ENCODE results near the gene NR2F1-AS1. TPM values are rescaled to one million over a fixed set of nuclear protein-coding genes. Genes with fewer than 3 reads are reported as not detected.
"Not testable (repeated sequence)": the region's sequence is repeated elsewhere in the genome, so short reads cannot be mapped to it uniquely, and the experiment has no call there.

The NR2F1-AS1 gene
- total RNA-seq, 1 donor from 2014 or later, result not detected

GRCh38 chr5:93404246-93404645, 176.8 kb downstream of the NR2F1-AS1 start:
- DNase-seq (ENCODE audit: low spot score), result no peak
- no peaks in the 10 kb centered on the region for H3K36me3 Mint-ChIP-seq (ENCODE audit: low read depth)
- no peak overlapping the region for H3K4me3 Mint-ChIP-seq
- intact Hi-C loops (cut with micrococcal nuclease), result no loop called here
- no peaks in the 10 kb centered on the region for H3K9me3 Mint-ChIP-seq
- no peak overlapping the region for H3K27ac Mint-ChIP-seq
- no peaks in the 10 kb centered on the region for H3K27me3 Mint-ChIP-seq (ENCODE audit: insufficient read depth)
- H3K4me1 Mint-ChIP-seq (ENCODE audit: low read depth), result no peaks in the 10 kb centered on the region

GRCh38 chr5:93403141-93403928, 177.7 kb downstream of the NR2F1-AS1 start:
- intact Hi-C loops (cut with micrococcal nuclease), result no loop called here
- H3K4me3 Mint-ChIP-seq, result no peak overlapping the region
- H3K4me1 Mint-ChIP-seq (ENCODE audit: low read depth), result no peaks in the 10 kb centered on the region
- DNase-seq (ENCODE audit: low spot score), result no peak
- no peaks in the 10 kb centered on the region for H3K36me3 Mint-ChIP-seq (ENCODE audit: low read depth)
- no peaks in the 10 kb centered on the region for H3K9me3 Mint-ChIP-seq
- H3K27me3 Mint-ChIP-seq (ENCODE audit: insufficient read depth), result no peaks in the 10 kb centered on the region
- H3K27ac Mint-ChIP-seq, result no peak overlapping the region

- no peak overlapping the region for H3K4me3 Mint-ChIP-seq
- no peak for DNase-seq (ENCODE audit: low spot score)
- H3K36me3 Mint-ChIP-seq (ENCODE audit: low read depth), result no peaks in the 10 kb centered on the region
- H3K9me3 Mint-ChIP-seq, result peaks cover 5% of the 10 kb centered on the region
- no peak overlapping the region for H3K27ac Mint-ChIP-seq
- no peaks in the 10 kb centered on the region for H3K4me1 Mint-ChIP-seq (ENCODE audit: low read depth)
- H3K27me3 Mint-ChIP-seq (ENCODE audit: insufficient read depth), result no peaks in the 10 kb centered on the region
- intact Hi-C loops (cut with micrococcal nuclease), result no loop called here
Measured at GRCh38 chr5:93402451-93402850, 178.6 kb downstream of the NR2F1-AS1 start.

- Mint-ChIP-seq H3K4me3 (no peak overlapping the region), H3K9me3 (peaks cover 8% of the 10 kb centered on the region), H3K4me1 (ENCODE audit: low read depth) (no peaks in the 10 kb centered on the region), H3K27ac (no peak overlapping the region), H3K27me3 (ENCODE audit: insufficient read depth) (no peaks in the 10 kb centered on the region), H3K36me3 (ENCODE audit: low read depth) (no peaks in the 10 kb centered on the region)
- DNase-seq (ENCODE audit: low spot score), result no peak
- intact Hi-C loops (cut with micrococcal nuclease), result no loop called here
Measured at GRCh38 chr5:93401634-93402213, 179.3 kb downstream of the NR2F1-AS1 start.

GRCh38 chr5:93399675-93400074, 181.3 kb downstream of the NR2F1-AS1 start:
- no peaks in the 10 kb centered on the region for H3K36me3 Mint-ChIP-seq (ENCODE audit: low read depth)
- no peaks in the 10 kb centered on the region for H3K4me1 Mint-ChIP-seq (ENCODE audit: low read depth)
- H3K27me3 Mint-ChIP-seq (ENCODE audit: insufficient read depth), result no peaks in the 10 kb centered on the region
- no peak overlapping the region for H3K4me3 Mint-ChIP-seq
- peaks cover 13% of the 10 kb centered on the region for H3K9me3 Mint-ChIP-seq
- intact Hi-C loops (cut with micrococcal nuclease), result no loop called here
- H3K27ac Mint-ChIP-seq, result no peak overlapping the region
- no peak for DNase-seq (ENCODE audit: low spot score)

- Mint-ChIP-seq H3K4me3 (no peak overlapping the region), H3K4me1 (ENCODE audit: low read depth) (no peaks in the 10 kb centered on the region), H3K9me3 (peaks cover 13% of the 10 kb centered on the region), H3K27me3 (ENCODE audit: insufficient read depth) (no peaks in the 10 kb centered on the region), H3K36me3 (ENCODE audit: low read depth) (no peaks in the 10 kb centered on the region), H3K27ac (no peak overlapping the region)
- DNase-seq (ENCODE audit: low spot score), result no peak
- intact Hi-C loops (cut with micrococcal nuclease), result no loop called here
Measured at GRCh38 chr5:93395971-93396379, 185.0 kb downstream of the NR2F1-AS1 start.

- DNase-seq (ENCODE audit: low spot score), result no peak
- H3K4me1 Mint-ChIP-seq (ENCODE audit: low read depth), result no peaks in the 10 kb centered on the region
- peaks cover 13% of the 10 kb centered on the region for H3K9me3 Mint-ChIP-seq
- H3K27me3 Mint-ChIP-seq (ENCODE audit: insufficient read depth), result no peaks in the 10 kb centered on the region
- intact Hi-C loops (cut with micrococcal nuclease), result no loop called here
- H3K4me3 Mint-ChIP-seq, result no peak overlapping the region
- H3K36me3 Mint-ChIP-seq (ENCODE audit: low read depth), result no peaks in the 10 kb centered on the region
- H3K27ac Mint-ChIP-seq, result no peak overlapping the region
Measured at GRCh38 chr5:93395010-93395409, 186.0 kb downstream of the NR2F1-AS1 start.

- DNase-seq (ENCODE audit: low spot score), result no peak
- Mint-ChIP-seq H3K4me1 (ENCODE audit: low read depth) (no peaks in the 10 kb centered on the region), H3K4me3 (no peak overlapping the region), H3K36me3 (ENCODE audit: low read depth) (no peaks in the 10 kb centered on the region), H3K9me3 (peaks cover 13% of the 10 kb centered on the region), H3K27ac (no peak overlapping the region), H3K27me3 (ENCODE audit: insufficient read depth) (no peaks in the 10 kb centered on the region)
- intact Hi-C loops (cut with micrococcal nuclease), result no loop called here
Measured at GRCh38 chr5:93394301-93394700, 186.7 kb downstream of the NR2F1-AS1 start.

- DNase-seq (ENCODE audit: low spot score); H3K9me3 Mint-ChIP-seq; H3K4me1 Mint-ChIP-seq (ENCODE audit: low read depth); H3K36me3 Mint-ChIP-seq (ENCODE audit: low read depth); H3K4me3 Mint-ChIP-seq; H3K27me3 Mint-ChIP-seq (ENCODE audit: insufficient read depth); intact Hi-C loops (cut with micrococcal nuclease); H3K27ac Mint-ChIP-seq: not testable (repeated sequence)
Measured at GRCh38 chr5:93391169-93391568, 189.8 kb downstream of the NR2F1-AS1 start.

GRCh38 chr5:93385655-93386054, 195.4 kb downstream of the NR2F1-AS1 start:
- no peaks in the 10 kb centered on the region for H3K27me3 Mint-ChIP-seq (ENCODE audit: insufficient read depth)
- H3K36me3 Mint-ChIP-seq (ENCODE audit: low read depth), result no peaks in the 10 kb centered on the region
- no peaks in the 10 kb centered on the region for H3K4me1 Mint-ChIP-seq (ENCODE audit: low read depth)
- no peaks in the 10 kb centered on the region for H3K9me3 Mint-ChIP-seq
- H3K4me3 Mint-ChIP-seq, result no peak overlapping the region
- no peak for DNase-seq (ENCODE audit: low spot score)
- intact Hi-C loops (cut with micrococcal nuclease), result no loop called here
- H3K27ac Mint-ChIP-seq, result no peak overlapping the region

- intact Hi-C loops (cut with micrococcal nuclease), result no loop called here
- no peak for DNase-seq (ENCODE audit: low spot score)
- H3K27ac Mint-ChIP-seq, result no peak overlapping the region
- H3K4me3 Mint-ChIP-seq, result no peak overlapping the region
- H3K36me3 Mint-ChIP-seq (ENCODE audit: low read depth), result no peaks in the 10 kb centered on the region
- no peaks in the 10 kb centered on the region for H3K27me3 Mint-ChIP-seq (ENCODE audit: insufficient read depth)
- no peaks in the 10 kb centered on the region for H3K4me1 Mint-ChIP-seq (ENCODE audit: low read depth)
- H3K9me3 Mint-ChIP-seq, result no peaks in the 10 kb centered on the region
Measured at GRCh38 chr5:93384995-93385394, 196.0 kb downstream of the NR2F1-AS1 start.

- intact Hi-C loops (cut with micrococcal nuclease), result no loop called here
Measured at GRCh38 chr5:93384026-93384425, 197.0 kb downstream of the NR2F1-AS1 start.

GRCh38 chr5:93382188-93382825, 198.7 kb downstream of the NR2F1-AS1 start:
- Mint-ChIP-seq H3K27ac (no peak overlapping the region), H3K4me3 (no peak overlapping the region), H3K9me3 (no peaks in the 10 kb centered on the region), H3K36me3 (ENCODE audit: low read depth) (no peaks in the 10 kb centered on the region), H3K4me1 (ENCODE audit: low read depth) (no peaks in the 10 kb centered on the region), H3K27me3 (ENCODE audit: insufficient read depth) (no peaks in the 10 kb centered on the region)
- DNase-seq (ENCODE audit: low spot score), result no peak
- intact Hi-C loops (cut with micrococcal nuclease), result no loop called here

More at GRCh38 chr5:93384026-93384425, 197.0 kb downstream of the NR2F1-AS1 start:
- Mint-ChIP-seq H3K9me3 (no peaks in the 10 kb centered on the region), H3K36me3 (ENCODE audit: low read depth) (no peaks in the 10 kb centered on the region), H3K27me3 (ENCODE audit: insufficient read depth) (no peaks in the 10 kb centered on the region), H3K27ac (no peak overlapping the region), H3K4me1 (ENCODE audit: low read depth) (no peaks in the 10 kb centered on the region), H3K4me3 (no peak overlapping the region)
- no peak for DNase-seq (ENCODE audit: low spot score)
